NCI-H2107 treated with DMSO at 0.1 percent for 48 hours (cell line): ENCODE results near the gene CADM3.

Experiments
- DNase-seq: peaks from one replicate; lab custom pipeline; 2025; ENCODE audit not compliant: unreplicated experiment; lab: John Stamatoyannopoulos, UW

The CADM3 gene

GRCh38 chr1:159204161-159205141 is 33.0 kb downstream of the CADM3 start, which contains the start of gene ACKR1:
Gene ACKR1, plus strand, starts transcription at chr1:159204875. Its CDS starts 85 bp downstream, at chr1:159204960.
- no peak for DNase-seq

- no peak for DNase-seq
Measured at GRCh38 chr1:159205225-159205624, 33.8 kb downstream of the CADM3 start.

- DNase-seq: no peak
Measured at GRCh38 chr1:159206110-159206509, 34.7 kb downstream of the CADM3 start.

GRCh38 chr1:159207080-159207479 is 35.7 kb downstream of the CADM3 start:
- no peak for DNase-seq

GRCh38 chr1:159207774-159208173 is 36.4 kb downstream of the CADM3 start:
- DNase-seq: no peak

GRCh38 chr1:159208175-159208825 is 36.9 kb downstream of the CADM3 start:
- DNase-seq: no peak

- no peak for DNase-seq
Measured at GRCh38 chr1:159209061-159209460, 37.6 kb downstream of the CADM3 start.

GRCh38 chr1:159211331-159212136 is 40.1 kb downstream of the CADM3 start:
- DNase-seq: peak; percentile 17

GRCh38 chr1:159212596-159212995 is 41.2 kb downstream of the CADM3 start:
- DNase-seq: no peak

- DNase-seq: peak; percentile 50
Measured at GRCh38 chr1:159214149-159214760, 42.8 kb downstream of the CADM3 start.

GRCh38 chr1:159218649-159219636 is 47.5 kb downstream of the CADM3 start:
- no peak for DNase-seq

GRCh38 chr1:159222075-159222865 is 50.9 kb downstream of the CADM3 start:
- DNase-seq: no peak

- no peak for DNase-seq
Measured at GRCh38 chr1:159223004-159223403, 51.6 kb downstream of the CADM3 start.

- no peak for DNase-seq
Measured at GRCh38 chr1:159228554-159228953, 57.1 kb downstream of the CADM3 start.

- DNase-seq: no peak
Measured at GRCh38 chr1:159229260-159229885, 58.0 kb downstream of the CADM3 start.

- no peak for DNase-seq
Measured at GRCh38 chr1:159229896-159230295, 58.5 kb downstream of the CADM3 start.

- no peak for DNase-seq
Measured at GRCh38 chr1:159239551-159240220, 68.3 kb downstream of the CADM3 start.

GRCh38 chr1:159247266-159247665 is 75.9 kb downstream of the CADM3 start:
- DNase-seq: no peak
